ENCODE results near the gene MGRN1.
A peak's percentile ranks its signal among the peaks of the same experiment; 100 is the strongest.
"Not testable (repeated sequence)": the region's sequence is repeated elsewhere in the genome, so short reads cannot be mapped to it uniquely, and the experiment has no call there.

MGRN1 gene

DNA sequence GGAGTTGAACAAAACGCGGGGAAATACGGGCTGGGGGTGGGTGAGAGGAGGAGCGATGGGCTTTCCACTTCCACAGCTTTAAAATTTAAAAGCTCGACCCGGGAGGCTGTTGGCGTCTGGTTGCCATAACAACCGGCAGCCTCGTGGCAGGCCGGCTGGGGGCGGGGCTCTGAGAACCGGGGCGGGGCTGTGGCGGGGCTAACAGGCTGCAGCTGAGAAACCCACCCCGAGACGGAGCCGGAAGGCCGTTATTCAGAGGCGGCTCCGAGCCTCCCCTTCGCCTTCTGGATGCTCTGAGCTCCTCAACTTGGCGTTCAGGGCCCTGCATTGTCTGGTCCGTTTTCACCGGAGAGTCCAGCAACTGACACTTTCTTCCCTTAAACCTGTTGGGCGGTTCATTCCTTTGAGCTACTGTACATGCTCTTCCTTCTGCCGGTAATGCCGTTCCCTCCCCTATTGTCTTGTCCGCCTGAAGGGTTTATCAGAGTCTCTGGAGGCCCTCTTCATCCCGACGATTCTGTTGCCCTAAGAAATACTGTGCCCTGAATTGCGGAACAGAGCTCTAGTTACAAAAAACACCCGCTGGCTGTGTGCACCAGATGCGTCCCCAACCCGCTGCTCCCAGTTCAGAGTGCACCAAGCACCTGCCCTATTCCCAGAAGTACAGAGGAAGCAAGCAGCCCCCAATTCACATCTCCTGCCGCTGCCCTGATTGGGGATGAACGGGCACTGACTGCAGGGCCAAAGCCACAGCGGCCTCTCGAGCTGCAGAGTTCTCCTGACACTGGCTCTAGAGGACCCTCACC is 110.3 kb downstream of the MGRN1 start:
- peak; percentile 60 for DNase-seq (ENCODE audit: low read depth)

DNA sequence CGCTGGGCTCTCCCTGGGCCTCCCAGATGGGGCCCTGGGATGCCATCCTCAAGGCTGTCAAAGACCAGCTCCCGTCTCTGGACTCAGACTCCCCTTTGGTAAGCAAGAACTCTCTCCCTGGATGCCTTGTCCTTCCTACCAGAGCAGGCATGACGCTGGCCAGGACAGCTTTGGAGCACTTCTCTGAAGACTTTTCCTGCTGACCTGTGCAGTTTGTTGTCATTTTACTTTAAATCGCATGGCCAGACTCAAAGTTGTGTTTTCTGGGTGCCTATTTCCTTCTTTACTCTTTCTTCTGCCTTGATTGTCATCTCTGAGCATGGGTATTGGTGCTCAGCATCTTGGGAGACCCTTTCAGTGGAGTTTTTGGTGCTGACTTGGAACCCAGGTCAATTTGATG is 111.9 kb downstream of the MGRN1 start:
- no peak for DNase-seq (ENCODE audit: low read depth)

GRCh38 chr16:4737545-4737944 is 112.9 kb downstream of the MGRN1 start:
- no peak for DNase-seq (ENCODE audit: low read depth)

DNA sequence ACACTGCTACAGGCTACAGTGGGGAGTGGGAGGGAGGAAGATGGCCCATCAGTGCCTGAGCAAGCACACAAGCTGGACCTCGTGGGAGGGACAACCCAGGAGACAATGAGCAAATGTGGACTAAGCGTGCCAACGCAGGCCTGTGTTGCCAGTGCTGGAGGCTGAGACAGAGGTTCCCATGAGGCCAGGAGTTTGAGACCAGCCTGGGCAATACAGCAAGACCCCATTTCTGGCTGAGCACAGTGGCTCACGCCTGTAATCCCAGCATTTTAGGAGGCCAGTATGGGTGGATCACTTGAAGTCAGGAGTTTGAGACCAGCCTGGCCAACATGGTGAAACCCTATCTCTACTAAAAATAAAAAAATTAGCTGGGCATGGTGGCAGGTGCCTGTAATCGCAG is 113.7 kb downstream of the MGRN1 start:
- DNase-seq (ENCODE audit: low read depth): not testable (repeated sequence)
